NCI-H748 (cell line): ENCODE measurements around the gene MMP23B.
"Not testable (repeated sequence)": the region's sequence is repeated elsewhere in the genome, so short reads cannot be mapped to it uniquely, and the experiment has no call there.

Source experiments
- DNase-seq: peaks from one replicate; lab custom pipeline; 2025; ENCODE audit not compliant: unreplicated experiment; lab: John Stamatoyannopoulos, UW

Gene MMP23B

DNA sequence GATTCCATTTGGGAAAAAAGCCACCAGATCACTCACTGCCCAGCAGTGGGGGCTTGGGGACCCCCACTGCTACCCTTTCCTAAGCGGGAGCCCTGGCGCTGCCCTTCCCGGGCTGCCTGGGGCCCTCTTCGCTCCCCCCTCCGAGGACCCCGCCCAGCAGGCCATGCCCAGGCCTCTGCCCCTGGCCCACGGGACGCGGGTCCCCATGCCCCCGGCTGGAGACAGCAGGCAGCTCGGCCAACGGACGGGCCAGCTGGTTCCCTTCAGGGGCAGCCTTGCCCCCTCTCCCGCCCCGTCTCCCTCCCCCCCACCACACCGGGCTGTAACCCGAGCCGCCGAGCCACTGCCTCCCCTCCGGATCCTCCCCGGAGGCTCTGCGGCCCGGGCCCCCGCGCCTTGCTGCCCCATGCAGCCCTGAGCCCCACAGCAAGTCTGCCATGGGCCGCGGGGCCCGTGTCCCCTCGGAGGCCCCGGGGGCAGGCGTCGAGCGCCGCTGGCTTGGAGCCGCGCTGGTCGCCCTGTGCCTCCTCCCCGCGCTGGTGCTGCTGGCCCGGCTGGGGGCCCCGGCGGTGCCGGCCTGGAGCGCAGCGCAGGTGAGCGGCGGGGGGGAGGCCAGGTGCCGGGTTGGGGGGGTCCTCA lies at the start of gene MMP23B:
Gene MMP23B (plus strand): TSS at position 392 of the 639 bp plus-strand sequence. CDS start 46 bp downstream, at position 438.
- peak; percentile 37 for DNase-seq

DNA sequence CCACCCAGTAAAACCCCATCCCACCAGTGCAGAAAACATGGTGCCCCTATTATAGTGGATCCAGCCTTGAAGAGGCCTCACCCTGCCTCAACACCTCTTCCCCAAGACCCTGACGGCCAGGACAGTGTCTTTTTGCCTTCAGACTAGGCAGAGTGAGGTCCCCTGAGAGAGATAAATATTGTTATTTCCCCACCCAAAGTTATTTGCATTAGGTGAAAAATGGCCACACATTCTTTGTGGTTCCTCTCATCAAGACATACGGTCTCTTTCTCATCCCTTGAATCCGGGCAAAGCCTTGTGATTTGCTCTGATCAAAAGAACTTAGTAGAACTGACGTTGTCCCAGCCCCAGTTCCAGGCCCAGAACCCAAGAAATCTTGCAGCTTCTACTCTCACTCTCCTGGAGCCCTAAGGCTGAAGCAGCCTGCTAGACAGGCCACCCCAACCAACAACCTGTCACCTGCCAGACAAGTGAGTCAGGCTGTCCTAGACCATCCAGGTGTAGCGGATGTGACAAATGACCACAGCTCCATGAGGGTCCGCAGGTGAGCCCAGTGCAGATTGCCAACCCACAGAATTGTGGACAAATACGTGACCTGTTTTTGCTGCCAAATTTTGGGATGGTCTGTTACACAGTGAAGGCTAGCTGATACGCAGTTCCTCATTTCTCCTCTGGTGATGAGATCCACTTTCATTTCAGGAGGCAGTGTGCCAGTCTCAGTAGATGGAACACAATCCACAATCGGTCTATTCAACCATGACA lies 49.2 kb upstream of the MMP23B start:
- DNase-seq, result no peak

DNA sequence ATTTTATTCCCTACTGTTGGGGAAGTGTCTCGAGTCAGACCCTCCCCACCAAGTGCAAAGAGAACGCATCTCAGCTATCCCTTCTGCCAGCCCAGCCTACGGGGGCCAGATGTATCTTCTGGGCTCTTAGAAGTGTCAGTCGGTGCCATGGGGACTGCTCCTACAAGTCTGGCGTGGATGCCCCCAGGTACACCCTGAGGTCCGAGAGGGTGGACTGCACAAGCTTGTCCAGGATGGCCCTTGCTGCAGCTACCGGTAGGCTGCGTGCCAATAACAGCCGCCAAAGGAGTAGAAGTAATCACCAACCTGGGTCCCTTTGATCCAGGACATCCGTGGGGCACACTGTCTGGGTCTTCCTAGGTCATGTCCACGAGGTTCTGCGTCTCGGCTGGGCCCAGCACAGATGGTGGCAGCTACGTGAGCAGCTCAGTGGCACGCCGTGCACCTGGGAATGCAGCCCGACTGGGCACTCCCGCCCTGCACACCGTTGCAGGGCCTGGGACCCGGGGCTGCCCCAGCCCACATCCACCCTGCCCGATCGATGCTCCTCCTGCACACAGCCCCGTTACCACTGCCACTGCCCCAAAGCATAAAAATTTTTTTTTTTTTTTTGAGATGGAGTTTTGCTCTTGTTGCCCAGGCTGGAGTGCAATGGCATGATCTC lies 48.5 kb upstream of the MMP23B start:
- no peak for DNase-seq

- no peak for DNase-seq
Observed at GRCh38 chr1:1591452-1591851, 40.5 kb upstream of the MMP23B start.

DNA sequence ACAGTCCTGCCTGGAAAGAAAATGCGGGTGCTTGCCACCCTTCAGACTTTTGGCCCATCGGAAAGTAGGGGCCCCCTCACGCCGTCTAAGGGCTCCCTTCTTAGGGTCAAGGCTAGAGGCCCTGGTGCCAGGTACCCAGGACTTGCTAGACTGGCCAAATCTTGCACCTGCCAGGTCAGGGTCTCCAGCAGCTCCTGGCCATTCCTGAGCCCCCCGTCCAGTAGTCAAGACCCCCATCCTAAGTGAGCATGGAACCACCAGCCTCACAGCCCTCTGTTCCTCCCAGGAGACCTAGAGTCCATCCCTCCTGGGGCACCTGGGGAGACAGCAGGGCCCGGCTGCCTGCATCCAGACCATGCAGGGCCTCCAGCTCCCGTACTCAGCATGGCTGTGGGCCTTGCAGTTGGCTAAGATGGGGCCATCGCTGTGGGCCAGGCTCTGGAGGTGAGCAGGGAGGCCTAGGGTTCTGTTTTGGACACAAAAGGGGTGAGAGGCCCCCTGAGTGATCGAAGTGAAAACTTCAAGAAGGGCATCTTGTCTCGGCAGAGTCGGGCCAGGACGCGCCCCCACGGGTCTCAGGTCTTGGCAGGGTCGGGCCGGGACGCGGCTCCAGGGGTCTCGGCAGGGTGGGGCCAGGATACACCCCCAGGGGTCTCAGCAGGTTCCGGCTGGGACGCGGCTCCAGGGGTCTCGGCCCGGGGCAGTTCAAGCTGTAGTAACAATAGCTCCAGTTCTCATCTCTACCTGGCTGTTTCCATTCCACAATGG lies 38.0 kb upstream of the MMP23B start:
- DNase-seq, result no peak

DNA sequence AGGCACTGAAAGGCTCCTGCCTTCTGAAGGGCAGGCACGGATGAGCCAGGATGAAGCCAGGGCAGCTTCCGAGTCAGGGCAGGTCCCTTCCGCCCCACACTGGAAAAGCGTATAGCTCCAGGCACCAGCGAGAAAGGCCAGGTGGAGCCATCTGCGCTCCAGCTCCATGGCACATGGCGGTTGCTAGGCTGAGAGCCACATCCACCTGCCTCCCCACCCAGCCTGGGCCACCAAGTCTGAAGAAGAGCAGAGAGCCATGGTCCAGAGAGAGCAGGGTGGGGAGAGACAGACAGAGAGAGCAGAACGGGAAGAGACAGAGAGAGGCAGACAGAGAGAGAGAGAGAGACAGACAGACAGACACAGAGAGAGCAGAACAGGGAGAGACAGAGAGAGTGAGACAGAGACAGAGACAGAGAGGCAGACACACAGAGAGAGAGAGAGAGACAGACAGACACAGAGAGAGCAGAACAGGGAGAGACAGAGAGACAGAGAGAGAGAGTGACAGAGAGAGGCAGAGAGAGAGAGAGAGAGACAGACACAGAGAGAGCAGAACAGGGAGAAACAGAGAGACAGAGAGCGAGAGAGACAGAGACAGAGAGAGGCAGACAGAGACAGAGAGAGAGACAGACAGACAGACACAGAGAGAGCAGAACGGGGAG lies 37.2 kb upstream of the MMP23B start:
- peak; percentile 52 for DNase-seq

DNA sequence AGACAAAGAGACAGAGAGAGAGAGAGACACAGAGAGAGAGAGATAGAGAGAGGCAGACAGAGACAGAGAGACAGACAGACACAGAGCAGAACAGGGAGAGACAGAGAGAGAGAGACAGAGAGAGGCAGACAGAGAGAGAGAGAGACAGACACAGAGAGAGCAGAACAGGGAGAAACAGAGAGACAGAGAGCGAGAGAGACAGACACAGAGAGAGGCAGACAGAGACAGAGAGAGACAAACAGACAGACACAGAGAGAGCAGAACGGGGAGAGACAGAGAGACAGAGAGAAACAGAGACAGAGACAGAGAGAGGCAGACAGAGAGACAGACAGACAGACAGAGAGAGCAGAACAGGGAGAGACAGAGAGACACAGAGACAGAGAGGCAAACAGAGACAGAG lies 36.6 kb upstream of the MMP23B start:
- DNase-seq, result not testable (repeated sequence)

- DNase-seq, result no peak
Observed at GRCh38 chr1:1596493-1597274, 35.3 kb upstream of the MMP23B start.

DNA sequence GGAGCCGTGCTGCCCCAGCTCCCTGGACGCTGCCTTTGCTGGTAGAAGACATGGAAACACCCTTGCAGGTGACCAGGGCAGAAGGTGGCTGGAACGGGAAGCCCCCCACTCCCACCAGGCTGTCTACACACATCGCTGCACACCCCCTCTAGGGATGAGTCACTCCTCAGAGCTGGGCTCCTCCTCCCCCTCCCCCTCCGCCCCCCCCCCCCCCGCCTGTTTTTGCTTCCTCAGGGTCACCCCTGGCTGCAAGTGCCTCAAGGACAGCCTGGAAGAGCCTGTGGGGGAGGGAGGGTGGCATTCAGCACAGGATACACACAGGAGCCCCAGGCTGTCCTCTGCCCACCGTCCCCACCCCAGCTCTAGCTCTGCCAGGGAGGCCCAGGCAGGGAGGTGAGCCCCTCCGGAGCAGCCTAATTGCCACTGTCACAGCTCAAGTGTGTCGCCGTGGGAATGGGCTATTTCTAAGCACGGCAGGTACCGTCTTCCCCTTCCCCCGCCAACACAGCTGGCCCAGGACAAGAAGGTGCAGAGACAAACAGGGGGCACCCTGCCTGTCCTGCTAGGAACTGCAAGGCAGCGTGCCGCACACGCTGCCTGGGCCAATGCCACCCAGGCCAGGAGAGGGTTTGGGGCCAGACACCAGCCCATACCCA lies 34.6 kb upstream of the MMP23B start:
- DNase-seq, result no peak

DNA sequence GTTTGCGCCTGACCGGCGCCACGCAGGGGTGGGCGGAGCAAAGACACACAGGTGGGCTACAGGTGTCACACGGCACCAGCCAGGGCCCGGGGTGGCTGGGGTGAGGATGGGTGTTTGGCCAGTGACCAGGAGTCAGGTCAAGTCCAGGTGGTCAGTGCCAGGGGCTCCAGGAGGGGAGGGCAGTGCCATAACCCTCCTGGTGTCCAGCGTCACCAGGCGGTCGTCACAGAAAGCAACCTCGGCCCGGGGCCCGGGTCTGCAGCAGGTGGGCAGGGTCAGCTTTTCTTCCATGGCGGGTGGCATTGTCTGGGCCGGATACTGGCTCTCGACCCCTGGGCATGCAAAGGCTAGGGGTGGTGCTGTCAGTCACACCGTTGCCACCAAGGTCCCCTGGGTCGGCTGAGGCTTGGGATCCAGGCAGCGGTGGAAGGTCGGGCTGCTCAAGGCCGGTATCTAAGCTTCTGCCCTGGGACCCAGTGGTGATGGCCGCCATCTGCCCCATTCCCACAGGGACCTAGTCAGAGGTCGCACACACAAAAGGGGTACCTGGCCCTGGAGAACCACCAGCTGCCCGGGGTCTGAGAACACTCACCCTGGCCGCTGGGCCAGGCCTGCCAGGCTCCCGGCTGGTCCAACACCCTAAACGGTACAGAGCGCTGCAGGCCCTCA lies 33.8 kb upstream of the MMP23B start:
- DNase-seq, result no peak

- no peak for DNase-seq
Observed at GRCh38 chr1:1598720-1599029, 33.3 kb upstream of the MMP23B start.

GRCh38 chr1:1599030-1599934 lies 32.7 kb upstream of the MMP23B start:
- DNase-seq, result peak; percentile 55

DNA sequence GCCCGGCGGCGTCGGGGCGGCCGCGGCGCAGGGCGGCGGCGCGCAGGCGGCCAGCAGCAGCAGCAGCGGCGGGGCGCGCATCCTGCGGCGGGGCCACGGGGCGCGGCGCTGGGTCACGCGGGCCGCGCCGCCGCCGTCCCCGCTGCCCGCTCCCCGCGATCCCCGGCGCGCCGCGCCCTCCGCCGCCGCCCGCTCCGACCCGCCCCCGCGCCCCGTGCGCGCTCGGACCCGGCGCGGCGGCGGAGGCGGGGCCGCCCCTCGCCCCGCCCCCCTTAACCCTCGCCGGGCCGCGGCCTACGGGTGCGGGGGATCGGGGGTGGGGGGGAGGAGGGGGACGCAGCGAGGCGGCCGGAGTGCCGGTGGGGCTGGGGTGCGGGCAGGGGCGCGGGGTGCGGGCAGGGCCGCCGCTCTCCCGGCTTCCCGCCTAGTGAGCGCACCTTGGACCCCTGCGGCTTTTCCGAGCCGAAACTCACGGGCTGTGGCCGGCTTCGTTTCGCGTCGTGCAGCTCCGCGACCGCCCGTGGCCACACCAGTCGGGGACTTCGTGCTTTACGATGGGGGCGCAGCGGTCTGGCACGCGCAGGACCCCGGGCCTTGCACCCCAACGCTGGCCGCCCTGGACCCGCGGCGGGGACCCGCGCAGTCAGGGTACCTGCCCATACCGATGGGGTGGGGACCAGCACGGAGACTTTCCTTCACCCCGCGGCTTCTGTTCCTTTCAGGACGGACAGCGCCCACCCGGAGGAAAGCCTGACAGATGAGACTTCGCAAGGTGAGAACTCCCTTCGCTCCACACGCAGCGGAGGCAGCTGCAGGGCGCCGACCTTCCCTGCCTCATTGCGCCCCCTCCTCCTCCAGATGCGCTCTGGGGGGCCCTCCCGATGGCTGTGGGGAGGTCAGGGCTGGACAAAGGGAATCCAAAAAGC lies 31.8 kb upstream of the MMP23B start, which contains the start of gene FNDC10:
Gene FNDC10 (minus strand): TSS at position 201 of the 926 bp plus-strand sequence. CDS start 120 bp downstream, at position 81.
- peak; percentile 27 for DNase-seq

DNA sequence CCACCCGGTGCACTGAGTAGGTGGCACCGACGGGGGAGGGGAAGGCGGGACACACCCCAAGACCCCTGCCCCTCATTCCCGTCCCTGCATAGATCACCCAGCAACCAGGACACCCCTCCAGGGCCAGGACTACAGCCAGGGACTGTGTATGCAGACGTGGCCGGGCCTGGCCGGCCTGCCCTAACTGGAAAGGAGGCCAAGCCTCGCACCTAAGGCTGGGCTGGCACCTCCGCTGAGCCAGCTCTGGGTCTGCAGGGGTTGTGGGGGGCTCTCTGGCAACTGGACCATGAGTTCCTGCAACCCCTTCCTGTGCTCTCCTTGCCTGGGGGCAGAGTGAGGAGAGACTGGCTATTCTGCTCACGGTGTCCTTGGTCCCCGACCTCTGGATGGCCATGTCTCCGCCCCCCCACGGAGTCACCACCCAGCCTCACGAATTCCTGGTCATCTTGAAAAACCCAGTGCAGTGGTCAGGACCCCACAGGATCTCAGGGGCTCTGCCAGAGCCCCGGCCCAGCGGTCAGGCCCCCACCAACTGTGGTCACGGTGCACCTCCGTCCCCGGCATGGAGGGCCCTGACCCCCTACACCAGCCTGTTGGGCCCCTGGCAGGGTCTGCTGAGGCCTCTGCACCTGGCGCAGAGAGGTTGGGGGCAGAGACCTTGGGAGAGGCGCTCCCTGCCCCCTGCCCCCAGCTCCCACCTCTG lies 31.0 kb upstream of the MMP23B start:
- no peak for DNase-seq

DNA sequence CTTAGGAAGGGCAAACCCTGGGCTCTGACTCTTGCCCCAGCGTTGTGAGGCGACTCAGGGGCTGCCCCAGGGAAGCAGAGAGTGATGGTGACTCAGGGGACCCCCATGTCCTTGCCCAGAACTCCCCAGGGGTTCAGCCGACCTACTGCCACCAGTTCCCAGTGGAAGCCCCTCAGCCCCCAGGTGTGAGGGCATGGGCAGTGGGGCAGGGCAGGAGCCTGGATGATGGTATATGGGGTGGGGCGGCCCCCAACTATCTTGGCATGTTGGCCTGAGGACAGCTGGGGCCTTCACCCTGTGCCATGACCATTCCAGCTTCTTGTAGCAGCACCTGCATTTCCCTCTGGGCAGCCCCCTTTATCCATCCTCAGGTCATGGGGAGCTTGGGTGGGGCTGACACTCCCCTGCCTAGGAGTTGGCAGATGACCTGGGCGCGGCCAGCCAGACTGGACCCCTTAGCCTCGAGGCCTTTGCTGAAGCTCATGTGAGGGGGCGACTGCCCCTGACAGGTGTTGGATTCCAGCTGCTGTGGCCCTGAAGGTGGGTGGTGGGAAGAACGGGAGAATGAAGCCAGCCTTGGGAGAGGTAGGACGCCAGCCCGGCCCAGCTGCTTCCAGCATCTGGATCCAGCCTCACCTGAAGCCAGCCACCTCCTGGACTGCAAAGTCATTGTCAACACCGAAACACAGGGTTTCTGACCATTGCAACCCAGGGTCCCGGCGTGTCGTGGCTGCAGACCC lies 30.2 kb upstream of the MMP23B start:
- DNase-seq, result no peak
